Adrenal gland (tissue), 5 donors: ENCODE results near the gene HNRNPA1L2.
"Not testable (repeated sequence)": the region's sequence is repeated elsewhere in the genome, so short reads cannot be mapped to it uniquely, and the experiment has no call there.

ENCODE experiments used
- POLR2A ChIP-seq, 2 donors: fragments of 450-650 bp; IDR thresholded peaks; one replicate each; pipeline ENCODE4 v1.6.1; 2017; ENCODE audit warnings: antibody characterized with exemption in 2 of 2, mild to moderate bottlenecking in 2 of 2, moderate library complexity in 1 of 2
- TF ChIP-seq, protein P1 (sequence below), 6 experiments: fragments of 450-650 bp in 4 of 6; fragments of 200-600 bp in 2 of 6; sonication (generic) in 1 of 6; IDR thresholded peaks; 1 replicate in 5 of 6; 2 replicates in 1 of 6; pipeline versions ENCODE4 v1.5.1 to v1.8.0; 2016 to 2021; ENCODE audit warnings: antibody characterized with exemption in 6 of 6, mild to moderate bottlenecking in 2 of 6, moderate library complexity in 1 of 6
- donor health status: DM: no; HTN: no; CAD: no.

DNA sequence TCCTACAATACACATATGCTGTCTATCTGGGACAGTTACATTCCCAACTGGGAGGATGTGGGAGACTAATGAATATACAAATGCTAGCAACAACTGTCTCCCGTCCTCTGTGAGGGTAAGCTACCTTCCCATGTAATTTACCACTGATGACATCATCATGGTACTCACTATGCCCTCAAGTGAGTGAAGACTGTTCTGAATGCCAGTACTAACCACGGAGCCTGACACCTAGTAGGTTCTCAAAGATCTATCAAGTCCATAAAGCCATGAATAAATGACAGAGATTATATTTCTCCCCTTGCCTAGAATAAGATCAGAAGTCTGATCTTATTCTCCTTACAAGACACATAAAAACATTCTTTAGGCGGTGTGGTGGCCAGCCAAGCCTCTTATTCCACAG, 49.1 kb upstream of the HNRNPA1L2 start:
- TF ChIP-seq, protein P1, sequence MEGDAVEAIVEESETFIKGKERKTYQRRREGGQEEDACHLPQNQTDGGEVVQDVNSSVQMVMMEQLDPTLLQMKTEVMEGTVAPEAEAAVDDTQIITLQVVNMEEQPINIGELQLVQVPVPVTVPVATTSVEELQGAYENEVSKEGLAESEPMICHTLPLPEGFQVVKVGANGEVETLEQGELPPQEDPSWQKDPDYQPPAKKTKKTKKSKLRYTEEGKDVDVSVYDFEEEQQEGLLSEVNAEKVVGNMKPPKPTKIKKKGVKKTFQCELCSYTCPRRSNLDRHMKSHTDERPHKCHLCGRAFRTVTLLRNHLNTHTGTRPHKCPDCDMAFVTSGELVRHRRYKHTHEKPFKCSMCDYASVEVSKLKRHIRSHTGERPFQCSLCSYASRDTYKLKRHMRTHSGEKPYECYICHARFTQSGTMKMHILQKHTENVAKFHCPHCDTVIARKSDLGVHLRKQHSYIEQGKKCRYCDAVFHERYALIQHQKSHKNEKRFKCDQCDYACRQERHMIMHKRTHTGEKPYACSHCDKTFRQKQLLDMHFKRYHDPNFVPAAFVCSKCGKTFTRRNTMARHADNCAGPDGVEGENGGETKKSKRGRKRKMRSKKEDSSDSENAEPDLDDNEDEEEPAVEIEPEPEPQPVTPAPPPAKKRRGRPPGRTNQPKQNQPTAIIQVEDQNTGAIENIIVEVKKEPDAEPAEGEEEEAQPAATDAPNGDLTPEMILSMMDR (IDR thresholded peaks at IDR 0.05) = not testable (repeated sequence)
- TF ChIP-seq POLR2A (IDR thresholded peaks at IDR 0.05) = not testable (repeated sequence)
